Smooth muscle cell of the brain vasculature (primary cell): Measurements from ENCODE around the gene UPK3A.
A peak's percentile ranks its signal among the peaks of the same experiment; 100 is the strongest.

Experiments used
- DNase-seq: peaks from one replicate; pipeline ENCODE4 v3.0.0-alpha.2; 2012; ENCODE audit warnings: low read depth, low spot score

The UPK3A gene

DNA sequence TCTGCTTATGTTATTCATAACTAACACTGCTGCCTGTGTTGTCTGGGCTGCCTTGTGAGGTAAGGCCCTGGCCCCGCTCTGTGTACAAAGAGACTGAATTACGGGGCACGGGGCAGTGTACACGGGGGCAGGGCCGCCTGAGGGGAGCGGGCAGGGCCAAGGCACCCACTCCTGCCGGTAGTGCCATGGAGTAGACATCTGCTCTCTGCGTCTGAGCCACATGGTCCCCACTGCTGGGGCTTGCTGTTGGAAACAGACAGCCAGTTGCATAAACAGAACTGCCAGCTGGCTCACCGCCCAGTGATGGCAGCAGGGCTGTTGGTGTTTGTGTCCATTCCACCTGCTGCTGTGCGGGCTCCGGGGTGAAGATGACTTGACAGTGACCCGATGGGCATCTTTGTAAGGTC lies 44.8 kb downstream of the UPK3A start:
- DNase-seq, result no peak

DNA sequence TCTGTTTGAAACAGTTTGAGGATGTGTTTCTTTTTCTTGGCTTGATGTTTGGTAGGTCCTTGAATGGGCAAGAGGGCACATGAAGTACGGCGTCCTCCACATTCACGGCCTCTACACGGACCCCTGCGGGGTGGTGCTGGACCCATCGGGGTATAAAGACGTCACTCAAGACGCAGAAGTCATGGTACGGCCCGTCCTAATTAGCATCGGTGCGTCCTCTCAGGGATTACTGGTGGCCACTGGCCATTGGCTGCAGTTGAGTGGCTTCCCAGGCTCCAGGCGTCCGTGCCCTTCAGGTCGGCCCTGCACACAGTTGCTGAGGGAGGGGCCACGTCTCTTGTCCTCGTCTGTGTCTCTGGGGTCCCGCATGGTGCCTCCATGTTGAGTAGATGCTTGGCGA lies 45.8 kb downstream of the UPK3A start:
- DNase-seq, result no peak

DNA sequence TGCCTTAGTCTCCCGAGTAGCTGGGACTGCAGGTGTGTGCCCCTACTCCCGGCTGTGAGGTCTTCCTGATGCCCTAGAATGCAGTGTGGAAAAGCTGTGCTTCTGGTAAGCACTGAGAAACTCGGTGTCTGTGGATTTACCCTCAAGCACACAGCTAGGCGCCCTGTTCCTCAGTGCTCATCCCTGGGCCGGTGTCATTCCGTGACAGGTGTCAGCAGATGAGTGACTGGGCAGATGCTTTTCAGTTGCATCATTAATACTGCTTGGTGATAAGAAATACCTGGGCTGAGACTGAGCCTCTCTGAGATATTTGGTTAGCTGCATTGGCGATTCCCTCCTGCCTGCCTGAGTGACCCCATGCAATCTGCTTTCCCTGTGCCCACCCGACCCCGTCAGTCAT lies 46.7 kb downstream of the UPK3A start:
- DNase-seq, result no peak

DNA sequence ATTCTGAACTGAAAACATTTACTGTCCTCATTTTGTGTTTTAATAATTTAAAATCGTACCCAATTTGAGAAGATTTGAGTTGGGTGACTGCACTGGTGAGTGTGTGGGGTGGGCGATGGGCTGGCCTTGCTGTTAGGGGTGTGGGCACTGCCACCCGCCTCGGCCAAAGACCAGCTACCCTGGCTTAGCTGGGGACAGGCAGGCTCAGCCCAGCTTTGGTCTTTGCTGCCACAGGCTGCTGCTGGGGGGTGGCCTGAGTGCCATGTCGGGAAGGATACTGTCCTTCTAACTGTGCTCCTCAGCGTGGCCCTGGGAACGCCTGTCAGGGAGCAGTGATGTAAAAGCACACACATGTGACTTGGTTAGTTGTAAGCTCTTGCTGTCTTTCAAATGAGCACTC lies 47.3 kb downstream of the UPK3A start:
- no peak for DNase-seq

DNA sequence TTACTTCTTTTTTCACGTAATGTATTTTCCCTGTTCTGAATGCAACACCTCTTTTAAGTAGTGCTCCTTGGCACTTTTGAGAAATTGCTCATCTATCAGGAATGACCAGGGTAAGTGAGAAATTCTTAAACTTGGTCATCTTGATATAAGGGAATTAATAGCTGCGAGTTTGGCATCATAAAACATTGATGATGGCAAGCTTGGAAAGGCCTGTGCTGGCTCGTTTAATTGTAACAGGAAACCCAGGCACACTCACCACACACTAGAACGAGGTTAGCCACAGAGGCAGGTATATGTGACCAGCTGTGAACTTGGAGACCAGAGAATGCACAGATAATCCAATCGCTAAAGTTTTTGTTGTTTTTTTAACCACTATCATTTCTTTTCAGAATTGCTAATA lies 49.3 kb downstream of the UPK3A start:
- DNase-seq, result no peak

DNA sequence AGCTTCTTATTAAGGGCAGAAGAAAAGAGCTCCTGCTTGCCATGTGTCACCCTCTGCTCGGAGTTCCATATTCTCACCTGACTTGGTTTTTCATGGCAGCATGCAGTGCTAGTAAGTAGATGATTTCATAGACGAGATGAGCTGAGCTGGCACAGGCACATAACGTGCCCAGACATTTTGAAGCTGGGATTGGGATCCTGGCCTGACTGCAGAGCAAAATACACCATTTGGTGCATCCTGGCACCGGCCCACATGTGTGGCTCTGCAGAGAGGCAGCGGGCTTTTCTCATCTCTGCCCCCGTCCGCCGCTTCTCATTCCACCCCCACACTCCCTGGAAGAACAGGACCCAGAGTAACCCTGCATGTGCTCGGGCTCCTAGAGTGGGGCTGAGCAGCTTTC lies 49.8 kb downstream of the UPK3A start:
- DNase-seq, result no peak

DNA sequence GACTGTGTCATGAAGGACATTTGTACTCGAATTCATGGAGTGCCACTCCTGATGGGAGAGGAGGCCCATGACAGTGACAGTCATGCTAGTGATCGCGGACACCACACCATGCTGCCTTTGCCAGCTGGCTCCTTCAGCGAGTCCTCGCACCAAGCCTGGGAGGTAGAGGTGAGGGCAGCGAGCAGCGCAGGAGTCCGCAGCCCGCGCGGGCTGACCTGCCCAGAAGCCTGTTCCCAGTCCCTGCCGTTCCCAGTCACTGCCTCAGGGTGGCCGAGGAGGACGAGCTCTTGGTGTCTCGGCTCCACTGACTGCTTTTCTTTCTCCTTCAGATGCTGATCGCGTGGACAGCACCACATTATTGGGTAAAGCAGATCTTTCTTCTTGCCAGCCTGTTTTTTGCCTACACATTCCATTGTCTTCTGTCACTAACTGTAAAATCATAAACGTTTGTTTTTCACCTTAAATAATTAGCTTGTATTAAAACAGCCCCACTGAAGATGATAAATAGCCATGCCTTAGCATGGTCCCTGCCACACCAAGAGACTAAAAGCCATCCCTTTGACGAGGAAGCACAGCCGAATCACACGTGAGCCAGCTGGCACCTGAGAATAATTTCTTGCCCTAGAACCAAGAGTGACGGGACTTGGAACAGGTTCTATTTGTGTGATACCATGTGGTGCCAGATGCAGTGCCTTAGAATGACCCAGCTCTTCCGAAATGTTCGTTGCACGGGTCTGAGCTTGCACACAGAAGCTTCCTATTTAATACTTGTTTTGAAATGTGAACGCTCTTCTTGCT lies 50.5 kb downstream of the UPK3A start:
- DNase-seq, result no peak

DNA sequence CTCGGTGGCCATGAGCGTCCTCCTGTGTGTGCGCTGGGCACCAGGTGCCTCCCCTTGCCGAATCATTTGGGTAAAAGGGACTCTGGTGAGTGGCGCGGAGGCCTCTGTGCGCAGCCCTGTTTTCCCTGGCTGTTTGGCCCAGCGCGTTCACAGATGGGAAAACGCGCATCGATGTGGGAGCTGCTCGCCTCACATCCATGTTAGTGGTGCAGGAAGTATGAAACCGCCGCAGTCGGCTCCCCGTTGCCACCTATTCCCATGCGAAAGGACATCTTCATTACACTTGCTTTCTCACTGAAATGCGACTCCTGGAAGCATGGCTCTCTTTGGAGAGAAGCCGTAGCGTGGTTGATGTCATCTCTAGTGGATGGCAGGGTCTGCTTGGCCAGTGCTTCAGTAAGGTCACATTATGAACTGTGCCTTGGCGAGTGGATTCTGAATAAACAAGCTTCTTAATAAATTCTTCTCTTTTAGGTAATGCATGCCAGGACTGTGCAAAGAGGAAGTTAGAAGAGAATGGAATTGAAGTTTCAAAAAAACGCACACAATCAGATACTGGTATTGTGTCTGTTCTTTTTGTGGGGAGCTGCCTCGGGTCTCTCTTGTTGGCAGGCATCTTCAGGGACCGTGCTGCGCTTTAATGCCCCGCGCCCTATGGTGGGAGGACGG lies 51.2 kb downstream of the UPK3A start:
- DNase-seq, result no peak

DNA sequence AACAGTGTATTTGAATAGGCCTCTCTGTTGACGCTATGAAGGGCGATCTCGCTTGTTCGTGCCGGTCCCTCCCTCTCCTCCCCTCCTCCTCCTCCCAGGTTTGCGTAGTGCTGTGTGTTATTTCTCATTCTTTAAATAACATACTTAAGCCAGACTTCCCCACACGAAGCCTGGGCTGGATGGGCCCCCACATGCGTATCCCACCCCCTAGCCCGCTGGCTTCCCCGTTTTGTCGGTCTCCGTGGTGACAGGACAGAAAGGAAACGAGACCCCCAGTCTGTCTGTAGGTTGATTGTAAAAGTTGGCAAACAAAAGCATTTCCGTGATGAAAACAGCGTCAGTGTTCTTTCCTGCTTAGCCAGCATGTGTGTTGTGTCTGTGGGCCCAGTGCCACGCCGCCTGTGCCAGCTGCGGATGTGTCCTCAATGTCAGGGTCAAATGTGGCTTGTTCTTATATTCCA lies 52.3 kb downstream of the UPK3A start:
- no peak for DNase-seq

DNA sequence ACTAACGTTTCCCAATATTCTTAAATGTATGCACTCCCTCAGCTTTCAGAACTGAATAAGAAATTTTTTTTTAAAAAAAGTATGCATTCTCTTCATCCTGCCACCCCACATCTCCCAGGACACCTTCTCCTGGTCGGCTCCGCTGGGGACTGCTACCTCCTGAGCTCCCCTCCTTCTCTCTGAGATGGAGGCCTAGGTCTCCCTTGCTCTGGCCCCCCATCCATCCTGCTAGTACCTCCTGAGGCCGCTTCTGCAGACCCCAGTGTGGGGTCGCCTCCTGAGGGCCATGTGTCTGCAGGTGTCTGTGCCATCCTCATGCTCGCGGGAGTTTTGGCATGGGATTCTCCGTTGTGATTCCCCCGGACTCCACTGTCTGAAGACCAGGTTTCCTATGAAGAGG lies 52.8 kb downstream of the UPK3A start:
- no peak for DNase-seq

DNA sequence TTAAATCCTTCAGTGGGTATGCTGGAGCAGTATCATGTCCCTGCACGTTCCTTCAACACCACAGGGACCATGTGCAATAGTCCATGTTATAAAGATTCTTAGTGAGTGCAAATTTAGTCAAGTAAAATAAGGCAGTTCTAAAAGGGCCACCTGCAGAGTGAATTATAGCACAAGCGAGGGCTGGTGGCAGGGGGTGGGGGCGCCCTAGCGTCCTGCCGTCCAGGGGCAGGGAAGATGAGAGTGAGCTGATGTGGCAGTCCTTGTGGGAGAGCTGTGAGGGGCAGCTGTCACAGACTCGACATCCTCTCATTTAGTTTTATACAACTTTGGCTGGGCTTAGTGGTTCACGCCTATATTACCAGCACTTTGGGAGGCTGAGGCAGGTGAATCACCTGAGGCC lies 54.0 kb downstream of the UPK3A start:
- no peak for DNase-seq

DNA sequence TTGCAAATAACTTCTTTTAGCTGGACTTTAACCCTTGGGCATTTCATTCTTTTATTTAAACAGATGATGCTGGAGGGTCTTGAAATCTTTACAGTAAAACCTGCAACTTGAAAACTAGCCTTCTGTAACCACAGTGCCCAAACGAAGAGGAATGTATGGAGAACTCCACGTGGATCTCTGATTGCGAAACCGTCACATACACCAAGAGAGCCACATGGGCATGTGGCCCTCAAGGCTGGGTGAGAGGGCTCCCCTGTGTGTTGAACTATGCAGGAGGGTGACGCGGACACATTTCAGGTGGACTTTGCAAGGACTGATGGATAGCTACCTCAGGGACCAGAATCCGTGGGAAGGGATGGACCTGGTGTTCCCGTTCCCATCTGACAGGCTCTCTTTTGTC lies 55.6 kb downstream of the UPK3A start:
- no peak for DNase-seq

DNA sequence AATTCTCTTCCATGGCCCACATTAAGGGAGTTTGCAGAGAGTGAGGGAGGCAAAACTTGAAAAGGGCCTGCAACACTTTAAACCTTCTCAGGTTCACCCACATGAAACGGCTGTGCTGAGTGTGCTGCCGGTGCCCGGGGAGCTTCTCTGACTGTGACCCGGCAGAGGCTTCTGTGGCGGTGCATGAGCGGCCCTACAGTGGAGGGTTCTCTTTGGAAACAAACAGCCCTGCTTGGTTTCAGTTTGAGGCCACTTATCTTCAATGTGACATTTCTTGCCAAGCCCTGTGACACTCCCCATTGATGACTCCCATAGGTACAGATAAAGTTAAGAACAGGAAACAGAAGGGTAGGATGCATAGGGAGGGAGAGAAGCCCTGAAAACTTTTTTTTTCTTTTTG lies 56.7 kb downstream of the UPK3A start:
- DNase-seq, result no peak

DNA sequence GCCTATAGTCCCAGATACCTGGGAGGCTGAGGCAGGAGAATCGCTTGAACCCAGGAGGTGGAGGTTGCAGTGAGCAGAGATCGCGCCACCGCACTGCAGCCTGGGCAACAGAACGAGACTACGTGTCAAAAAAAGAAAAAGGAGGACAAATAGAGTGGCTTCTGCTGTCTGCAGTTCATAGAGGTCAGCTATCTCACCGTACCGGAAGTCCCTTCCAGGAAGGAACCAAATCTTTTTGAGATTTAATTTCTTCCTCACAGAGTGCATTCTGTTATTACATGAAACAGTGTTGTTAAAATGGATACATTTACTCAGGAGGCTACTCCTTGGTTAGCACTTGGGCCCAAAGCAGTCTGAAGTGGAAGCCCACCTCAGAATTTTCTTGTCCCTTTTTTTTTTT lies 58.4 kb downstream of the UPK3A start:
- no peak for DNase-seq

DNA sequence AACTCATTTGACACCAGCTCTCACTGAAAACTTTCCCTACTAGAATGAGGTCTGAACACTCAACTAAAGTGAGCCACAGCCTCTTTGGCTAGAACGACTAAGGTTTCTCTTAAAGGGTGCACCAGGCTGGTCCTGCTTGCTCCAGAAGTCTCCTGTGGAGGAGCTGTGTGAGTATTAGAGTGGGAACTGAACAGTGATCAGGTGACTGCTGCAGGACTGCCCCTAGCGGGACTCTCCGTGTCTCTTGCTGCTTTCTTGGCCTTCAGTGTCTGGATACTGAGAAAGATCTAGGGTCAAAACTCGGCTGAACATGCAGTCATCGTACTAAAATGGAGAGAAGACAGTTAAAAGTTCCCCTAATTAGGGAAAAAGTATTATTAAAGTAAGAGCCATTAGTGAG lies 59.6 kb downstream of the UPK3A start:
- peak; percentile 1 for DNase-seq
